SK-N-MC (cell line): ENCODE data around the gene ANKRD11.

Source experiments
- DNase-seq: peaks from one replicate; pipeline ENCODE4 v3.0.0-alpha.2; 2011; ENCODE audit warnings: low read depth, low spot score
- H3K27ac ChIP-seq: fragments of 200-600 bp; sonication (generic); 2 replicates; pipeline ENCODE4 v1.5.1; 2016; ENCODE audit warnings: mixed run types
- H3K36me3 ChIP-seq: fragments of 200-600 bp; sonication (generic); 2 replicates; pipeline ENCODE4 v1.6.1; 2017; ENCODE audit warnings: antibody characterized with exemption, low read length, mixed read lengths; ENCODE audit not compliant: insufficient read depth
- H3K4me3 ChIP-seq: fragments of 200-600 bp; sonication (generic); 2 replicates; pipeline ENCODE4 v1.5.1; 2016
- H3K9ac ChIP-seq: fragments of 200-600 bp; sonication (generic); 2 replicates; pipeline ENCODE4 v1.8.0; 2017; ENCODE audit warnings: mixed run types, mixed read lengths; ENCODE audit not compliant: insufficient read length
- H3K9me3 ChIP-seq: fragments of 200-600 bp; sonication (generic); 2 replicates; pipeline ENCODE4 v1.6.1; 2017; ENCODE audit warnings: low read depth, mild to moderate bottlenecking, antibody characterized with exemption, low read length, moderate library complexity, mixed read lengths
- EZH2 ChIP-seq: fragments of 200-600 bp; sonication (generic); IDR thresholded peaks from one replicate; pipeline ENCODE4 v1.6.1; 2017; ENCODE audit warnings: antibody characterized with exemption
- FOXP2 ChIP-seq: optimal IDR thresholded peaks from 2 replicates; pipeline ENCODE3; 2011; ENCODE audit warnings: mild to moderate bottlenecking, moderate library complexity; ENCODE audit not compliant: insufficient read depth; ENCODE audit errors: extremely low read length, control extremely low read depth
- POLR2AphosphoS5 ChIP-seq: IDR thresholded peaks from 2 replicates; pipeline ENCODE4 v1.6.1; 2012; ENCODE audit warnings: mild to moderate bottlenecking, low read depth, low read length, borderline replicate concordance

Gene ANKRD11

DNA sequence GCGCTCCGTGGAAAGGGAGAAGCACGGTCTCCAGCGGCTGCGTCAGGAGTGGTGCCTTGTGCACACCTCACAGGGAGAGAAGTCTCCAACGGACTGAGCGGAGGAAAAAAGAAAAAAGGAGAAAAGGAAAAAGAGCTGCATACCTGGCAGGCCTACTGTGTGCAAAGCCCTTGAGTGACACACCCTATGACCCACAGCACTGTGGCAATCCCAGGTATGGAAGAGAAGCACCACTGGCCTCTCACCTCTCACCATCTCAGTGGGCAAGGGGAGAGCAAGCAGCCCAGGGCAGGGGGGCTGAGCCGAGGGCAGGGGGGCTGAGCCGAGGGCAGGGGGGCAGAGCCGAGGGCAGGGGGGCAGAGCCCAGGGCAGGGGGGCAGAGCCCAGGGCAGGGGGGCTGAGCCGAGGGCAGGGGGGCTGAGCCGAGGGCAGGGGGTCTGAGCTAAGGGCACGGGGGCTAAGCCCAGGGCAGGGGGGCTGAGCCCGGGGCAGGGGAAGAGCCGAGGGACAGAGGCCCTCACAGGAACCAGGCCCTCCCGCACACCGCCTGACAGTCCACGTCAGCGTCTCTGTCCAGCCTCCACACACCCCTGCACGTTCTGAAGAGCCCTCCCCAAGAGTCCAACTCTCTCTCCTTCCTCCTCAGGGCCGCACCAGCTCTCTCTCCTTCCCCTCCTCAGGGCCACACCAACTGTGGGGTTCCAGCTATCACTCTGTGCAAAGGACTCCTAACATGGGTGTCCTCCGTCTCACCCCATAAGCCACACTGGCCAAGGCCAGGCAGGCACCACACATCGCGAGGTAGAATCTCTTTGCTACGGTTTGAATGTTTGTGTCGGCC lies 167.0 kb downstream of the ANKRD11 start:
- TF ChIP-seq EZH2 (no peak), FOXP2 (no peak), POLR2AphosphoS5 (no peak)
- no peaks in the 10 kb centered on the region for H3K9me3 ChIP-seq
- H3K4me3 ChIP-seq = no peak overlapping the region
- no peak overlapping the region for H3K9ac ChIP-seq
- no peak overlapping the region for H3K27ac ChIP-seq
- no peak for DNase-seq
- H3K36me3 ChIP-seq = no peaks in the 10 kb centered on the region

DNA sequence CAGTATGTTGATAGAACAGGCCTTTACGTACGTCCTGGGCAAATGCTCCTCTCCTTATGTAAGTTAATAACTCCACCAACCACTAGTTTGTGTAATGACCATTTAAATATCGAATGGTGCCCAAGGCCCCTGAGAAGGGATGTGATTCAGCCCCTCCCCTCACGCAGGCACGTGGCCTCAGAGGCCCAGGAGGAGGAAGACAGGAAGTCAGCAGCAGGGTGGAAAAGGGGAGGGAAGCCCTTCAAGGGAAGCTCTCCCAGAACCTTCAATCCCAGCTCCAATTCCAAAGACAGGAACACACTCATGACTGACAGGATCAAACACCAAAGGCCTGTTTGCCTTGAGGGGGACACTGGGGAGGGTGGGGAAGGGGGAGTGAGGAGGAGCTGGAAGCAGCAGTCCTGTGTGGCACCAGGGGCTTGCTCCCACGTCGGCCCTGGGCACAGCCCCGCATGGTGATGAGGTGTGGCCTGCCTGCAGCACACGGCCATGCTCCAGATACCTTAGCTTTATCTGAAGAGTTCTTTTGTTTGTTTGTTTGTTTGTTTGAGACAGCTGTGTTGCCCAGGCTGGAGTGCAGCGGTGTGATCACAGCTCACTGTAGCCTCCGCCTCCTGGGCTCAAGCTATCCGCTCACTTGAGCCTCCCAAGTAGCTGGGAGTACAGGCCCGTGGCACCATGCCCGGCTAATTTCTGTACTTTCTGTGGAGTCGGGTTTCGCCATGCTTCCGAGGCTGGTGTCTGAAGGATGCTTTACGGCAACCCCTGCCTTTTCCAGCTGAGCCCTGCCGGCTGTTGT lies 167.8 kb downstream of the ANKRD11 start:
- Histone ChIP-seq H3K9me3 (no peaks in the 10 kb centered on the region), H3K36me3 (no peaks in the 10 kb centered on the region), H3K27ac (no peak overlapping the region), H3K4me3 (no peak overlapping the region), H3K9ac (no peak overlapping the region)
- TF ChIP-seq FOXP2 (no peak), POLR2AphosphoS5 (no peak), EZH2 (no peak)
- no peak for DNase-seq

DNA sequence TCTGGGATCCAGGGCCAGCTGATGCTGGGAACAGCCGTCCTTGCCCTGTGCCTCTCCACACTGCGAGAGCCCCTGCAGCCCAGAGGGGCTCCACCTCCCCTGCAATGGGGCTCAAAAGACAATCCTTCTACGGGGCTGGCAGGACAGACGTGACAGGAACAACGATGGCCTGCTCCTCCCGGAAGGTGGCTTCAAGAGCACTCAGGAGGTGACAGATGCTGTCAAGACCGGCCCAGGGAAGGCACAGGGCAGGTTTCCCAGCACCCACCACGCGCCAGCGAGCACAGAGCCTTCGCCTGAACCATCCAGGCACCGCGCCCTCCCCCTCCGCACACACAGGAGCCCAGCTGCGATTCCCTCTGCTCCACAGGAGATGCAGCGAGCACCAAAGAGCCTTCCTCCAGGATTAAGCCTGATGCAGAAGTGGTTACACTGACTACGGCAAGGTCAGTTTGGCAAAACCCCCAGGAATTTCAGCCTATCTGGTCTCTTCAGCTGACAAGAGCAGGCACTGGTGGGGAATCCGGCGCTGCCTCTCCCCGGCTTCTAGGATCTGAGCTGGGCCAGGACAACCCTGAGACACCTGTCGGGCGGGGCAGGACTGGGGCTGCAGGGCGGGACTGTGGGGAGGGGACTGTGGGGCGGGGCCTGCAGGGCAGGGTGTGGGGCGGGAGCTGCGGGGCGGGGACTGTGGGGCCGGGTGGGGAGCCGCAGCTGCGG lies 169.4 kb downstream of the ANKRD11 start:
- no peak for TF ChIP-seq FOXP2
- no peak for TF ChIP-seq EZH2
- TF ChIP-seq POLR2AphosphoS5 = no peak
- no peak overlapping the region for H3K27ac ChIP-seq
- H3K36me3 ChIP-seq = no peaks in the 10 kb centered on the region
- H3K9ac ChIP-seq = no peak overlapping the region
- no peak overlapping the region for H3K4me3 ChIP-seq
- H3K9me3 ChIP-seq = no peaks in the 10 kb centered on the region
- DNase-seq = no peak

DNA sequence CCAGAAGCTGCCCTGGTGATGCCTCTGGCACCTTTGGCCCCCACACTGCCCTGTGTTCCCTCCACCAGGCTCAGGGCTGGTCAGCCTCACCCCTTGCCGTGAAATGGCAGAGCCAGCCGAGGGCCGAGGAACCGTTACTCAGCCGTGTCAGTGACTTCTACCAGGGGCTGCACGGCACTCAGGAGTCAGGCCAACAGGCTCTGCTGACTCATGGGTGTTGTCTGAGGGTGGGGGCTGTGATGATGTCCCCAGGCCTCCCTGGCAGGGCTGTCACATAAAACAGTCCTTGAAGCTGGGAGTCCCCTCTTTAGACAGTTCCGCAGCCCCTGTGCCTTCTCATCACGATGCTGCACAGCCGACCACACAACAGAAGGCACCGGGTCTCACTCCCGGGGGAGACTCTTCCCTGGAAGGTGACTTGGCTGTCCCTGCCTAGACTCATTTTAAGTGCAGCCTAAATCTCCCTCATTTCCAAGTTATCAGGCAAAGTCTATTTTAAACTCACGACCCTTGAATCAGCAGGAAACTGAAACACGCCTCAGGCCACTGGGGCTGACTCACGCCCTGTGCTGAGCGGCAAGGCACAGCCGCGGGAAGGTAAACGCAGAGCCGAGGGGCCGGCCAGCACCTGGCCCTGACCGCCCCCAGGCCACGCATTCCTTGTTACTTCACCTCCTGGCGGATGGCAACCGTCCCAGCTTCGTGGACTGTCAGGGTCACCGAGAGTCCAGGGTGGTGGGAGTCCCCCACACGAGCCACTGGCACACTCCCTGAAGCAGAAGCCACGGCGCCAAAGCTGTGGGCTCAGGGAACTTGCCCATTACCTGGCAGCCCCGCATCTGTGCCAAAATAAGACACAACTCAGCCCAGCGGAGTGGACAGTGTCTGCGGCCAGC lies 170.2 kb downstream of the ANKRD11 start:
- no peak for DNase-seq
- Histone ChIP-seq H3K4me3 (no peak overlapping the region), H3K9ac (no peak overlapping the region), H3K36me3 (no peaks in the 10 kb centered on the region; the same call in 1 of the 2 replicates), H3K27ac (no peak overlapping the region), H3K9me3 (no peaks in the 10 kb centered on the region)
- TF ChIP-seq FOXP2 (no peak), EZH2 (no peak), POLR2AphosphoS5 (no peak)

DNA sequence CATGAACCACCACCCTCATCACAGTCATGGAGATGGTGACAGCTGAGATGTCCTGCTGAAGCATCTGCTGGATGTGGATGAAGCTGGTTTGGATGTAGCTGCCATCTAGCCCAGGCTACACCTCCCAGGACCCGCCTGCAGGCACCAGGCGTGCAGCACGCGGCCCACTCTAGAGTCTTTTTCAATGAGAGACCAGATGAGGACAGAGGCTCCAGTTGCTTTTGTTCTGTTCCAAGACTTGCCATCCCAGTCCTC lies 170.8 kb downstream of the ANKRD11 start:
- no peak for DNase-seq
- TF ChIP-seq POLR2AphosphoS5 (no peak), FOXP2 (no peak), EZH2 (no peak)
- Histone ChIP-seq H3K9ac (no peak overlapping the region), H3K27ac (no peak overlapping the region), H3K9me3 (no peaks in the 10 kb centered on the region), H3K4me3 (no peak overlapping the region), H3K36me3 (no peaks in the 10 kb centered on the region; the same call in 1 of the 2 replicates)

DNA sequence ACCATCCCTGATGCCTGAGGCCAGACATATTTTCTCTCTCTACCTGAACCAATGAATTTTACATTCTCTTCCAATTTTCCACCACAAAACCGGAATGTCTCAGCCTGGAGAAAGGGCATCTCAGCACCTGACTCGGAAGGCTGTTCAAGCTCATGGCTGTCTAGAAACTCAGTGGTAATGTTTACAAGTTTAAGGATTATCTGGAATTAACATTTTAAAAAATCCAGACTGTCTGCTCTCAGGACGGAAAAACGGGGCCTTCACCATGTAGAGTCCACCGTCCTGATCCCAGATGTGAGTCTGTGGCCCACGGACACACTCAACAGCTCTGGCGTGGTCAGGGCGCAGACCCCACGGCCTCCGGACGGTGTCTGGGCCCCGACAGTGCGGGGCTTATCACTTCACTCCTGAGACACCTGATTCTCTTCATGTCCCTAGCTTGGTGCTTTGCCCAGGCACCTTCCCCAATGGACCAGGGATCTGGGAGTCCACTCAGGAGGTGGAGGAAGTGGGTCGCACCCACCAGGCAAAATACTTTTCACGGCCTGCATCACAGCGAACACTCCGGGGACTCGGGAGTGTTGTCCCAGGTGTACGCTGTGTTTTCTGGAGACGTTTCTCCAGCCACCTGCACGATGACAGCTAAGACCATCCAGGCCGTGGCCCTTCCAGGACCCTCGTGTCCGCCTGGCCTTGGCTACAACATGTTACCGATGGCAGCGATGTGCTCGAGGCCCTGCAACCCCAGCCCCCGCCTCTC lies 171.3 kb downstream of the ANKRD11 start:
- Histone ChIP-seq H3K36me3 (no peaks in the 10 kb centered on the region; the same call in 1 of the 2 replicates), H3K9ac (no peak overlapping the region)
- TF ChIP-seq EZH2 = no peak
- TF ChIP-seq POLR2AphosphoS5 = no peak
- no peak for TF ChIP-seq FOXP2

DNA sequence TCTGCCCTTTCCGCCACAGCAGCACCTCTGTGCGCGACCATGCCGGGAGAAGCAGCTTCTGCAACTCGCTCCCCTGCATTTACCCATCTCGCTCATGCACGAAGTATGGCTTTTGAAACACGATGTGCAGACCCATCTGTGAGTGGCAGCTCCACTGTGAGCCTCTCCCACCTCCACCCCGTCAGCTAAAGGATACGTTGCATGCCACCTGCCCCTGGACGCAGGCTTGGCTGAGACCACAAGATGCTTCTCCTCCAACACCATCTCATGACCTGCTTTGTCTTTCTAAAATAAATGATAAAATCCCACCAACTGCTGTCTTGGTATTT lies 172.0 kb downstream of the ANKRD11 start:
- Histone ChIP-seq H3K9ac (no peak overlapping the region), H3K4me3 (no peak overlapping the region), H3K9me3 (no peaks in the 10 kb centered on the region), H3K36me3 (no peaks in the 10 kb centered on the region; the same call in 1 of the 2 replicates), H3K27ac (no peak overlapping the region)
- DNase-seq = no peak
- TF ChIP-seq EZH2 = no peak
- TF ChIP-seq POLR2AphosphoS5 = no peak
- TF ChIP-seq FOXP2 = no peak

More for the DNA sequence above, 171.3 kb downstream of the ANKRD11 start:
- Histone ChIP-seq H3K27ac (no peak overlapping the region), H3K4me3 (no peak overlapping the region), H3K9me3 (no peaks in the 10 kb centered on the region)
- no peak for DNase-seq
